SKM-1 (cell line): ENCODE data around the gene DHODH.
"Not testable (repeated sequence)": the region's sequence is repeated elsewhere in the genome, so short reads cannot be mapped to it uniquely, and the experiment has no call there.

Experiments used
- DNase-seq: peaks from one replicate; lab custom pipeline; 2025; ENCODE audit not compliant: unreplicated experiment; lab: John Stamatoyannopoulos, UW

Gene DHODH

GRCh38 chr16:72050769-72051464, 42.4 kb downstream of the DHODH start:
- DNase-seq = peak; percentile 46

DNA sequence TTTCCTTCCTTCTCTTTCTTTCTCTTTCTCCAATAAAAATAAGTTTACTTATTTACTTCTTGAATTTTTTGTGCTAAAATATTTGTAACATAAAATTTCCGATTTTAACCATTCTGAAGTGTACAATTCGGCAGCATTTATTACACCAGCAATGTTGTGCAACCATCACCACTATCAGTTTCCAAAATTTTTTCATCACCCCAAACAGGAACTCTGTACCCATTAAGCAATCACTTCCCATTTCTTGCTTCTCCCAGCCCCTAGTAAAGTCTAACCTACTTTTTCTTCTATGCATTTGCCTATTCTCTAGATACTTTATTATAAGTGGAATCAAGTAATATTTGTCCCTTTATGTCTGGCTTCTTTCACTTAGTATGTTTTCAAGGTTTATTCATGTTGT, 43.3 kb downstream of the DHODH start:
- peak; percentile 77 for DNase-seq

DNA sequence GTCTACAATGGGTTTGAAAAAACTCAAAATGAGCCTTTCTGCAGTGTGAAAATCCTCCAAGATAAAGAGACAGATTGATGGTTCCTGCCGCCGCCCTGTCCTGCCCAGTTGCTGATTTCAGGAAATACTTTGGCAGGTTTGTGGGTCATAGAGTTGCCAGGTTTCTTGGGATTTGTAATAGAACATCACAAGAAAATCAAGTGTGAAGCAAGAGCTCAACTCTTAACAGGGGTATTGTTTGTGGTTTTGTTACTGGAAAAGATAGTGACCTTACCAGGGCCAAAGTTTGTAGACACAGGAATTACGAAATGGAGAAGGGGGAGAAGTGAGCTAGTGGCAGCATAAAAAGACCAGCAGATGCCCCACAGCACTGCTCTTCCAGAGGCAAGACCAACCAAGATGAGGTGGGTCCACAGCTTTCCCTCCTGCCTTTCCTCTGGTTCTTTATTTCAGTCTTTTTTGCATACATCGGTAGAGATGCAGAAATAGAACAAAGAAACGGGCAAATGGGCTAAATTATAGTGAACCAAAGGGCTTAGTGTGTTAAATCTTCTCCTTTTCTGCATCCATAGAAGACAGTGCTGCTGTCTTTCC, 45.8 kb downstream of the DHODH start, which contains the start of gene HP:
Gene HP (plus strand): TSS at position 252 of the 594 bp plus-strand sequence. CDS start 148 bp downstream, at position 400.
- peak; percentile 68 for DNase-seq

- DNase-seq = no peak
Measured at GRCh38 chr16:72055911-72056310, 47.4 kb downstream of the DHODH start.

- not testable (repeated sequence) for DNase-seq
Measured at GRCh38 chr16:72057313-72057712, 48.8 kb downstream of the DHODH start.

DNA sequence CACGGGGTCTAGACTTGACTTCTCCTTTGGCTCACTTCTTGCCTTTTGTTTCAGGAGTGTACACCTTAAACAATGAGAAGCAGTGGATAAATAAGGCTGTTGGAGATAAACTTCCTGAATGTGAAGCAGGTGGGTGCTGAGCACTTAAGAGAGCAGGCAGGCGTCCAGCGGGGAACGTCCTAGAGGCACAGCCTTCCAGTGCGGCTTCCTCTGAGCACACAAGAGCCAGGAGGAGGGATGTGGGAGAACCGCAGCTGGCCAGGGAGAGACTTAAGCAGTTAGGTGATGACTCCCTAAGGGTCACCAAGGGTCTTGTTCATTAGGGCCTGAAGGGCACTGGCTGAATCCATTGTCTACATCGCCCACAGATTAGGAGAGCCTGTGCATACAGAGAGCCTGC, 50.5 kb downstream of the DHODH start:
- DNase-seq = not testable (repeated sequence)

GRCh38 chr16:72060405-72060804, 51.9 kb downstream of the DHODH start:
- no peak for DNase-seq

DNA sequence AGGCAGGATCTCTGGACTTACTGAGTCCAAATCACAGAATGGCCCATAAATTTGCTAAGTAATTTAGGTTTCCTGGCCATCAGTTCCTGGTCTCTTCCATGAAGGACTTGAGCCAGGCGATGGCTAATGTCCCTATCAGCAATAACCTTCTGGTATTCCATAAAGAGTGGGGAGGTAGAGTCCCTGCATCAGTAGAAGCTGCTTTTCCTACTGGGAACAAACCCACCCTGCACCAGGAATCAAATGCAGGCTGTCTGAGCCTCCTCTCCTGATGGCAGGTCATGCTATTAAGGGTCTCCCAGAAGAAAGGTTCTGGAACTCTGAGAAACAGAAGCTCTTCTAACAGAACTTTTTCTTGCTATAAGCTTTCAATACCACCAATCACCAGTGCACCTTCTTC, 53.0 kb downstream of the DHODH start:
- no peak for DNase-seq

DNA sequence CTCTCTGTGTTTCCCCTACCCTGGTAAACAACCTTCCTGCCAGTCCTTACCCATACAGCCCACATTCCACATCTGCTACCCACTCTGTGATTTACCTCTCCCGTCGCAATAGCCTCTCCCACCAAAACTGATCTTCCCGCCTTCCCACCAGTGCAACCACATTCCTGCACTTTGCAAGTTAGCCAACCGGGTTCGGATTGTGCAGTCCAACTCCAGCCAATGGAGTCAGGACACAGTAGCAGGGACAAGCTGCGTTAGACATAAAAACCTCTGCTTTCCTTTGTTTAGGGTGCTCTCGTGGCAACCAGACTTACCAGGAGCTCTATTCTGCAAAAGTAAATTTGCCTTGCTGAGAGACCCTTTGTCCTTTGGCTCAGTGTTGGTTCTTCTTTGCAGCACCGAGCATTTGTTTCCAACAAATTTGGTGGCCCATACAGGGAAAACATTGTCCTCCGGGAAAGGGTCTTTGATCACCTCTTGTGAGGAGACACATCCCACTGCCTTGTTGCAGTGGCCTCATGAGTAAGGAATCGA, 55.9 kb downstream of the DHODH start:
- no peak for DNase-seq

GRCh38 chr16:72066747-72067146, 58.2 kb downstream of the DHODH start:
- DNase-seq = peak; percentile 54

DNA sequence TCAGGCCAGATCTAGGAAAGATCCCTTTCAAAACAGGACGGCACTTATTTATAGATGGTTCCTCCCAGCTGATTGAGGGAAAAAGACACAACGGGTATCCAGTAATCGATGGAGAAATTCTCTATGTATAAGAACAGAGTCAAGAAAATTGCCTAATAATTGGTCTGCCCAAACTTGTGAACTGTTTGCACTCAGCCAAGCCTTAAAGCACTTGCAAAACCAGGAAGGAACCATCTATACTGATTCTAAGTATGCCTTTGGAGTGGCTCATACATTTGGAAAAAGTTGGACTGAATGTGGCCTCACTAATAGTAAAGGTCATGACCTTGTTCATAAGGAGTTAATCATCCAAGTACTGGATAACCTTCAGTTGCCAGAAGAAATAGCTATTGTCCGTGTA, 60.4 kb downstream of the DHODH start:
- no peak for DNase-seq

- DNase-seq = no peak
Measured at GRCh38 chr16:72072514-72073342, 64.2 kb downstream of the DHODH start.

DNA sequence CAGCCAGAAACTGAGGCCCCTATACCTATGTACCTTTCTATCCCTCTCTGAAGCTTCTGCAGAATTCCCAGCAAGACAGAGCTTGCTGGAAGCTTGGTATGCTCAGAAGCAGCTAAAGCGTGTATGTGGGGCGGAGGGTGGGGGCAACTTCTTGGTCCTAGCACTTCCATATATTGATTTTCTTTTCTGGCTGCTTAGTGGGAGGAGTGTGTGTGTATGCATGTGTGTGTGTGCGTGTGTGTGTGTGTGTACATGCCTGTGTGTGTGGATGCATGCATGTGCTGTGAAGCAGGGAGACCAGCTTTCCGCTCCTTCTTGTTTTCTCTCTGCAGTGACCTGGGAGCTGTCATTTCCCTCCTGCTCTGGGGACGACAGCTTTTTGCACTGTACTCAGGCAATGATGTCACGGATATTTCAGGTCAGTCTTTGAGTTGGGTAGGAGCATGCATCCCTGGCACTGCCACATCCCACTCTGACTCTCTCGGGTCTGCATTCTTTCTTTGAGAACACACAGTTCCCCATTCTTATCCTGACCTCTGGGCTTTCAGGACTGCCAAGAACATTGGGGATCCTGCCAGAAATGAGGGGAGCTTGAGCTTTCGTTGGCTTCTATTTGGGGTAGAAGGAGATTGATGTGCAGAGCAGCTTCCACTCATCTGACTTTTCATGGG, 65.2 kb downstream of the DHODH start:
- no peak for DNase-seq

GRCh38 chr16:72075067-72075466, 66.5 kb downstream of the DHODH start:
- DNase-seq = not testable (repeated sequence)
